Activated CD8-positive, alpha-beta memory T cell treated with anti-CD3 and anti-CD28 coated beads for 36 hours (primary cell): ENCODE results near the gene ZNF652. TPM values are rescaled to one million over a fixed set of nuclear protein-coding genes. Genes with fewer than 3 reads are reported as not detected.

ENCODE experiments used
- CTCF ChIA-PET: fragments of 350-600 bp; sonication (Branson Sonifier 250); formaldehyde crosslinking; loops from one replicate; lab custom pipeline; 2021; ENCODE audit warnings: antibody characterized with exemption; lab: Charles Lee
- POLR2A ChIA-PET: fragments of 350-600 bp; sonication (Branson Sonifier 250); formaldehyde crosslinking; loops from one replicate; lab custom pipeline; 2021; ENCODE audit warnings: antibody characterized with exemption; lab: Charles Lee
- total RNA-seq, 2 experiments: library from RNA; stranded (reverse); gene quantifications; one replicate each; pipeline ENCODE4 v1.2.3, GENCODE V29; 2021

The ZNF652 gene
- total RNA-seq, 2 experiments from 2014 or later = 5.6 to 6.5 TPM

- POLR2A ChIA-PET = interaction anchor here (0.5 to 1.0 kb wide), 4 partner anchors 28 to 448 kb away, joined by 3 to 9 read pairs (median 4); partner anchors contain the start of genes PHB1 and SLC35B1
Measured at GRCh38 chr17:49260011-49260816, 101.8 kb downstream of the ZNF652 start.

GRCh38 chr17:49259663-49260010 lies 102.4 kb downstream of the ZNF652 start:
- POLR2A ChIA-PET = interaction anchor here (0.6 to 0.7 kb wide), 4 partner anchors 81 to 302 kb away, joined by 3 to 7 read pairs (median 4); partner anchors contain the start of gene PHB1
- CTCF ChIA-PET = no interaction called here

More at GRCh38 chr17:49260011-49260816, 101.8 kb downstream of the ZNF652 start:
- CTCF ChIA-PET = interaction anchor here (0.7 to 1.1 kb wide), 2 partner anchors 175 to 371 kb away, joined by 3 read pairs; no protein-coding TSS in a partner anchor

- CTCF ChIA-PET = no interaction called here
- POLR2A ChIA-PET = no interaction called here
Measured at GRCh38 chr17:49258394-49258793, 103.7 kb downstream of the ZNF652 start.

- ChIA-PET CTCF (interaction anchor here (0.6 kb wide), 1 partner anchor 144 kb away, joined by 3 read pairs; no protein-coding TSS in a partner anchor), POLR2A (interaction anchor here (0.6 kb wide), 1 partner anchor 31 kb away, joined by 3 read pairs; no protein-coding TSS in a partner anchor)
Measured at GRCh38 chr17:49255125-49255524, 106.9 kb downstream of the ZNF652 start.

- CTCF ChIA-PET = no interaction called here
- POLR2A ChIA-PET = no interaction called here
Measured at GRCh38 chr17:49254066-49254465, 108.0 kb downstream of the ZNF652 start.

- CTCF ChIA-PET = interaction anchor here (1.8 kb wide), 1 partner anchor 72 kb away, joined by 4 read pairs; no protein-coding TSS in a partner anchor
- POLR2A ChIA-PET = no interaction called here
Measured at GRCh38 chr17:49252148-49252695, 109.8 kb downstream of the ZNF652 start.

- ChIA-PET CTCF (interaction anchor here (0.6 kb wide), 1 partner anchor 1136 kb away, joined by 4 read pairs; no protein-coding TSS in a partner anchor), POLR2A (no interaction called here)
Measured at GRCh38 chr17:49249890-49250522, 112.0 kb downstream of the ZNF652 start.

- POLR2A ChIA-PET = no interaction called here
- CTCF ChIA-PET = interaction anchor here (0.6 kb wide), 1 partner anchor 1135 kb away, joined by 4 read pairs; no protein-coding TSS in a partner anchor
Measured at GRCh38 chr17:49249292-49249794, 112.7 kb downstream of the ZNF652 start.

- ChIA-PET CTCF (no interaction called here), POLR2A (no interaction called here)
Measured at GRCh38 chr17:49247944-49248343, 114.1 kb downstream of the ZNF652 start.

GRCh38 chr17:49244839-49245238 lies 117.2 kb downstream of the ZNF652 start:
- ChIA-PET CTCF (no interaction called here), POLR2A (no interaction called here)

Other genes with a start within 250 kb of the ZNF652 start
- not detected for gene B4GALNT2, start 229.5 kb downstream of the ZNF652 start, total RNA-seq
- gene GNGT2, start 151.7 kb downstream of the ZNF652 start, total RNA-seq = 10 to 100 TPM; 25.7 to 26.2 TPM
- 10 to 100 TPM; 49.7 to 52.0 TPM for gene ABI3, start 151.5 kb downstream of the ZNF652 start, total RNA-seq
- gene PHOSPHO1, start 131.5 kb downstream of the ZNF652 start, total RNA-seq = not detected
- 100 to 1,000 TPM; 481 to 482 TPM for gene PHB1, start 52.6 kb upstream of the ZNF652 start, total RNA-seq
- not detected for gene NGFR, start 133.0 kb upstream of the ZNF652 start, total RNA-seq
- gene NXPH3, start 213.6 kb upstream of the ZNF652 start, total RNA-seq = under 1 TPM; 0.17 to 0.21 TPM